ENCODE measurements around the gene ABL1. TPM values are rescaled to one million over a fixed set of nuclear protein-coding genes. Genes with fewer than 3 reads are reported as not detected.

Gene ABL1
- total RNA-seq, 1 donor from 2014 or later = 48.2 TPM

DNA sequence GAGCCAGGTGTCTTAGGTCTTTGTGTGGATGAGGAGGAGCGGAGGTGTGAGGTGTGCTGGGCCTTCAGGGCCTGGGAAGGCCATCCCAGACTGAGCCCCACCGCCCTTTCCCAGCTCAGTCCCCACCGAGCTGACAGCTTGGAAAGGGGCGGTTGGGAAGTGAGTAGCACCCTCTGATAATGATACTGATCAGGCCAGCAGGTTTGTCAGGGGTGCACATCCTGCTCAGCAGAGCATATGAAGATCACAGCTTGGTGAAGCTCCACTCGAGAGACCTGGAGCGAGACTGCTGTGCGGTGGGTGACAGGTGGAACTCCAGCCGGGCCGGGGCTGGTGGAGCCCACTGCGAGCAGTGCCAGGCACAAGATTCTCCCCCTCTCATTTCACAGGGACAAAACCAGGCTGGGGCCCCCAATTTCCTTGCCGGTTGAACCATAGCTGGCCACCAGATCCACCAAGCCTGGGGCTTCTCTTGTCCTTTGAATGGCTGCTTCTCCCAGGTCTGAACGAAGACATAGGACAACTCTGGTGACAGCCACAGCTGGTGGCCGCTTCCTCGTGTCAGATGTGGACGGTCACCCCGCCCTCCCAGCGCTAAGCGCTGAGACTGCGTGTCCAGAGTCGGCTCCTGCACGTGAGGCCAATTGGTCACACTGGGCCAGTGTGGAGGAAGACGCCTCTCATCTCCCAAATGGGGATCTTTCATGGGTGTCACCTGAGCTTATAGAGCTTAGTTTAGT is 53.3 kb downstream of the ABL1 start:
- no peak for DNase-seq (ENCODE audit: low spot score)

DNA sequence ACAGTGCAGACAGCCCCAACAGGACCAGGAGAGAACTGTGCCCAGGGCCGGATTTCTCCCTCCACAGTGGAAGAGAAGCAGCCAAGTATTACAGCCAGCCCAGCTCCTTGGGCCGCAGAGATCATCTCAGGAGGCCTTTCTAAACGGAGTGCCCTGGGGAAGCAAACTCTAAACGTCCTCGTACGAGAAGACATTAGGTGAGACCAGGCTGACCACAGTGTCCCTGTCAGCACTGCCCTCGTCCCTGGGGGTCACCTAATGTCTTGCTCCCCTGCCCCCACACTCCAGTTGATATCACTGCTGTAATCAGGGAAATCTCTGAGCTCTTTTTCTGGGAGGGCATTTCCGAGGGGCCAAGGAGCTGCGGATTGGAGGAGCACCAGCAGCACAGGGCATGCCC is 55.1 kb downstream of the ABL1 start:
- no peak for DNase-seq (ENCODE audit: low spot score)

DNA sequence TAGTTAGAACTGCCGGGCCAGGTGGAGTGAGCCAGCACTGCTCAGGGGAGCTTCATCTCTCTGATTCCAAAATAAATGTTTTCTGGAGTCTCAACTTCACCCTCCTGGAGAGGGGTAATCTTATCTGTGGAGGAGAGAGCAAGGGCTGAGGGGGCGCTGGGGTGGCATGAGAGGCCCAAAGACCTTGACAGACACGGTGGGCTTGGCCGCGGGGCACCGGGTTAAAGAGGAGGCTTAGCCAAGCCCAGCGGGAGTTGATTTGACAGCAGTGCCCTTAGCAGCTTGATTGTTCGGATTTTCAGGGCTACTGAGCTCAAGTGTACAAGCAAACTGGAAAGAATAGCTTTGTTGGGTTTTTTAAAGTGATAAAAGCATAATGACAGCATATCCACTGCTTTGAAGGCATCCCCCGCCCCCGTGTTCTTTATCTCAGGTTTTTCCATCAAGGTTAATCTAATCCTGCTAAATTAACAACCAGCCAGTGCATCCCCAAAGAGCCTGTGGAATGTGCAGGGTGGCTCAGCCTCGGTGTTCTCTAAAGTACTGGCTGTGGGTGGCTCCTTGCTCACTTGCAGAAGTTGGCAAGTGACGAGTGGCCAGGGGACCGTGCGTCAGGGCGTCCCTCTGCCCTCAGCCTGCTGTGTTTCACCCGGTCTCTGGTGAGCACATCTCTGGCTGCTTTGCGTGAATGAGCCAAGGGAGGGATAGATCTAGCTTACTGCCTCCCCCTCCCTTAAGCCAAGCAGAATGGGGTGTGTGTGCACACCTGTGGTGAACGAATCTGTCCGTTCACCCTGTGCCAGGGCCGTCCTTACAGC is 56.0 kb downstream of the ABL1 start:
- no peak for DNase-seq (ENCODE audit: low spot score)

DNA sequence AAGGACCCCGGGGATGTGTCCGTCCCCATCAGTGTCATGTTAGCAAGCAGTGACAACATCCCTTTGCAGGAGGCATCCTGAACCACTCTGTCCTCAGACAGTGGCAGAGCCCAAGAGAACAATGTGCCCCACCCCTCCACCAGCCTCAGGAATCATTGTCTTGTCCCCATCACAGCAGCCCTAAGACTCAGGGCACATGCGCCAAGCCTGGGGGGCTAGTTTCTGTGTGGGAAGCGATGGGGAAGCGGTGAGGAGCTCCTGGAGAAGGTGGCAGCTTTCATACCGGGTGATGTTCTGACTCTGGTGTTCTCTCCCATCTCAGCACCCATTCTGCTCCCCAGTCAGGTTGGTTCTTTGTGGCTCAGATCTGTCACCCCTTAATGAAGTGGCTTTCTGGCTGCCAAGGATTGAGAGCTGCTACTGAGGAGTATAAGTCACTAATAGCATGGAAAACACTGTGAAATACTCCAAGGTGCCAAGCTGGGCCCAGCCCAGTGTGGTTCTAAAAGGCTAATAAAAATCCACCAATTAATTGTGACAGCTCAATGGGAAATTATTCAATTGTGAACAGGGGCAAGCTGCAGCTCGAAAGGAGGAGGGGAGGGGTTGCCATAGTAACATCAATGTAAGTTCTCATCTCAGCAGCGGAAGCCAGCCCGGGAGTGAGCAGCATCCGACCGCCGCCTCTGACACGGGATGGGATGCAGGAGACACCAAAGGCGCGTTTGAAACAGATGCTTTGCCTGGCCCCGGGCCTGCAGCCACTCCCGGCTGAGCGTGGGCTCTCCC is 56.8 kb downstream of the ABL1 start:
- no peak for DNase-seq (ENCODE audit: low spot score)

DNA sequence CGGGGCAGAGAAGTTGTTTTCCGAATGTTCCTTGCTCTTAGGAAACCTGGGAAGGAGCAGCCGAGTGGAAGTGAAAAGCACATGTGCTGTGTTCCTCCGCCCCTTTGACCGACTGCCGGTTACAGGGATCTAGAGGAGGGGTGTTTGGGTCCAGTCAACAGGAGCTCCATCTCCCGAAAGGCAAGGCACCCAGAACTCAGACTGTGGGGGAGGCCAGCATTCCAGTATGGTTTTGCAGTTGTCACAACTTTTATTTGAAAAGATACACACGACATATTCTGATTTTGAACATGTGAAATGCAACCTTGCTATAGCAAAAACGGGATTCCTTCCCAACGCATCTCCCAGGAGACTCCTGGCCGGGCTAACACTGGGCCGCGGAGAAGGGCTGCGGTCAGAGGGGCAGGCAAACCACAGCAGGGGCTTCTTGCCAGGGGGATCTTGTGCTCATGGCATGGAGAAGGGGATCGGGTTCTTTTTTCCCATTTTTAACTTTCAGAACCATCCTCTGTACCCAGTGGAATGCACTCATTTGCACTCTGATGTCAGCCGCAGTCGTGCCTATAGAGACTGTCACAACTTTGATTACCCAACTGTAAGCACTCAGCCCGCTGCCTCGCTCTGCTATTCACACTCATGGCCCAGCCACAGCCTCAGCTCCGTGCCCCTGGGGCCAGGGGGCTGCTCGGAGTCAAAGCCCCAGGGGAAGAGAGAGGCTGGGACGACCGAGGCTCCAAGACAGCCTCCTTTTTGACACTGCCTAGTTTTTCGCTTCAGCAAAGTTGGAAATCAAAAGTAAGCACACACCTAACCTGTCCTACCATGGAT is 57.6 kb downstream of the ABL1 start:
- DNase-seq (ENCODE audit: low spot score) = no peak

DNA sequence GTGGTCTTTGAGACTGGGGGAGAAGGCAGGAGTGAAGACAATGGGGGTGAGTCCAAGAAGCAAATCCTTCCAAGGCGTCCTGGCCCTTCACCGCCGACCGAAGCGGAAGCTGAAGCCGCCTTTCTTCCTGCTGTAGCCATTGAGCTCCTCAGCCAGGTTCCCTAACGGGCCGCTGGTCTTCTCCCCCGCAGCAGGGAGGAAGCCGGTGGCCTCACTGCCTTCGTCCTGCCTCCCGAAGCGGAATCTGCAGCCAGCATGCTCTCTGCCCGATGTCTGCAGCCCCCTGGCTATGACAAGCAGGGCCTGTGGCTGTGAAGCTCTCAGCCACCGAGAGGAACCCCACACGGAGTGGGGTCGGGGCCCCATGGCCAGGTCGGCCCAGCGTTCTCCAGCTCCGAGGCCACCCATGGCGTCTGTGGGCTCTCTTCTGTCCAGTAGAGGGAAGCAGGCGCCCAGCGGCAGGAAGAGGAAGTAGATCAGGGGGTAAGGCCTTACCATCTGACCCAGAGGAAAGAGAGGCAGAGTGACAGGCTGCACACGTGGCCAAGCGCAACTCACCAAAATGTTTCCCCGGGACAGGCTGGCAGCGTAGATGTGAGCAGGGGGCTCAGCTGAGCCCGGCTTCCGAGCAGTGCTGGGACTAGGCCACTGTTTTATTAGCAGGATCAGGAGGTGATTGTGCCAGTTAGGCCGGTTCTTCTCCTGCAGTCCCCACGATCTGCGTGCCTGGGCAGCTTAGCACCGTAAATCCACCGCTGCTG is 58.5 kb downstream of the ABL1 start:
- DNase-seq (ENCODE audit: low spot score) = peak; percentile 63

DNA sequence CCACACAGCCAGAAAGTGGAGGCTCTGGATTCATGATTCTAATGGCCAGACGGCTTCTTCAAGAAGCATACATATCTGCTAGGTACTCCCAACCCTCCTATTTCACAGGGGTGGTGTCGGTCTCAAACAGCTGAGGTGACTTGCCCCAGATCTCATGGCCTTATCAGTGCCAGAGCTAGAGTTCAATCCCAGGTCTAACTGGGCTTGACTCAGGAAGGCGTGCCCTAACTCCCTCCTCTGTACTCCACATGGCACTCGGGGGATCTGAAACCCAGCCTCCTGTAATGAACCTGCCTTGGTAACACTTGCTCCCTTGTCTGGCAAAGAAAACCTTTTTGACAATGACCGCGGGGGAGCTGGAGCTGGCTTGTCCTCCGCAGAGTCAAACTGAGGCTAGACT is 59.5 kb downstream of the ABL1 start:
- DNase-seq (ENCODE audit: low spot score) = no peak

DNA sequence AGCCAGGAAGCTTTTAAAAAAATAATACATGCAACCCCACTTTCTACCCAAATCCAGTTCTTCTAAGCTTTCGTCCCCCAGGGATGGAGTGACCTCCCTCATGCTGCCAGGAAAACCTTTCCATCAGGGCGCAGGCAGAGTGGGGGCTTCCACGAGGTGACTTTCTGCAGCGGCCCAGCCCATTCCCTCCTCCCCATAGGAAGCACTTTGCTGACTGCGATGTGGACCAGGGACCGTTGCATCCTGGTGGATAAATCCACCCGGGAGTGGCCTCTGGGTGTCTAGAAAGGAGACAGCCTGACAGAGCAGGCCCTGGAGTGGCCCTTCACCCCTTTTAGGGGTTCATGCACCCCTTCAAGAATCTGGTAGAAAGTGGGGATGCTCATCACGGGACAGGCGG is 60.0 kb downstream of the ABL1 start:
- no peak for DNase-seq (ENCODE audit: low spot score)

DNA sequence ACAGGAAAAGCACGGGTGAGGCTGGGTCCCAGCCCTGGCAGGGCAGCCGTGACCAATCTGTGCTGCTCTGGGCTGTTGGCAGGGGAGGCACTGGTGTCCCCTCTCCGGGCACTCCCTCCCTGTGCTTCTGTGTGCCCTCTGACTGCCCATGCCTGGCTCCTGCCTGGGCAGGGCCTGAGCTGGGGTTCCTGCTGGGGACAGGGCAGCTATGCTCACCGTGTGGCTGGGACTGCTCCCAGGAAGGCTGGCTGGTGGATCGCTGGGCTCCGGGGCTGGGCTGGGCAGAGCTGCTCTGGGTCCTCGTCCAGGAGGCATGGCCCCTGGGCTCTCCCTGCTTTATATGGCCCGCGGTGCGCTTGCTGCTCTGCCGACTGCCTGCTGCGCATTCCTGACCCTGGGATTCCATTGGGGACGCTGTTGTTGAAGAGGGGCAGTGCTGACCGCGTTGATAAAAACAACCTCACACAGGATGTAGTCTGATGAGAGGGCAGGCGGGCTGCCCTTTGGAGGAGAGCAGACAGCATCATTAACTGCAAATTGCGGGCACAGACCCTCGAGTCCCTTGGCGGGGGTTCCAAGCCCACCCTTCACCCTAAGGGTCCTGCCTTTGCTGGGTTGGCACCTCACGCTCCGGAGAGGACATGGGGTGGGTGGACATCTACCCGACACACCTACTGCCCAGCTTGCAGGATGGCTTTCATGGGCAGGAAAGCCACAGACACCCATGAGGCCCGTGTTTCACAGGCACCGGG is 60.6 kb downstream of the ABL1 start:
- no peak for DNase-seq (ENCODE audit: low spot score)

DNA sequence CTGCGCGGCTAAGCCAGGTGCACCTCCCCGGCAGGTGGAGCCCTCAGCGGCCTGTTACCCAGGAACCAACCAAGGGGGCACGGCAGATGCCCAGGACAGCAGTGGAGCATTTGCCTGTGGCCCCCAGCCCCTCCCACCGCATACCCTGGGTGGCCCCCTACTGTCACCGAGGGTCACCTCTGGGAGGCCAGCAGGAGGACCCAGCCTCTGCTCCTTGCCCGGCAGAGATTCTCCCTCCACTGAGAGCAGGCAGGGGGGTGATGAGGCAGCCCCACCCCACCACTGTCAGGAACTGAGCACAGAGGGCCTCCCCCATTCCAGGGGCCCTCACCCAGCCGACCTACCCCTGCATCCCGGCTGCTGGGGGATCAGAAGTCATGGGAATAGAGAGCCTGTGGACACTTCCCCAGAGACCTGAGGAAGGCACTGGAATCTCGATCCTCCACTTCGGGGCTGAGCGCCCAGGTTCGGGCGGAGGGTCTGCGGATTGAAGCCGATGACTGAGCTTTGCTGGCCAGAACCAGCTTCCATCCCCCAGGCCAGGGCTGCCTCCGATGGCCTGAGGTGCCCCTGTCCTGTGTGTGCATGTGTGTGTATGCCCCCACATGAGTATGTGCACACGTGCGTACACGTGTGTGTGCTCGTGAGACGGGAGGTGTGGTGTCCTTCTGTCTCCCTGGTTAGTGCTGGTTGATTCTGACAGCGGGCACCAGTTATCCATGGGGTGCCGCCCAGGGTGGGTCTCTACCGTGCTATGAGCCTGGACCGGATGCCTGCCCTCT is 61.4 kb downstream of the ABL1 start, which contains the start of gene QRFP:
Gene QRFP (minus strand): TSS at position 580 of the 782 bp plus-strand sequence. CDS start 2,974 bp downstream, outside the sequence.
- DNase-seq (ENCODE audit: low spot score) = no peak

DNA sequence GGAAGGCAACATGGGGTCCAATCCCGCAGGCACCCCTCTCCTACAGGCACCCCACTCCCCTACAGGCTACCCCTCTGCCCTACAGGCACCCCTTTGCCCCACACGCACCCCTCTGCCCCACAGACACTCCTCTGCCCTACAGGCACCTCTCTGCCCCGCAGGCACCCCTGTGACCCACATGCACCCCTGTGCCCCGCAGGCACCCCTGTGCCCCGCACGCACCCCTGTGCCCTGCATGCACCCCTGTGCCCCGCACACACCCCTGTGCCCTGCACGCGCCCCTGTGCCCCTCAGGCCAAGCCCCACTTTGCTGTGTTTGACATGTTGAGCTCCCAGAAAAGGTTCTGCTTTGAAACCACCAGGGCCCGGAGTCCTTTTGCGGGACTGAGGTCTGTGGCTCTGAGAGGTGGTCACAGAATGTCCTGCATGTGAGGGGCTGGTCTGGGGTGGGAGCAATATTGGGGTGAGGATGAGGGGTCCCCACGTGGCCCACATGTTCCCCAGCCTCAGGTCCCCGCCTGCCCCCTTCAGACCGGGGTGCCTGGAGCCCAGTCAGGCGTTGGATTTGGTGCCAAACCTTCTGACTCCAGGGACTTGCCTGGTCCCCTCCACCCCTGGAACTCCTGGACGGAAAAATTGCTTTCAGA is 62.2 kb downstream of the ABL1 start:
- DNase-seq (ENCODE audit: low spot score) = no peak

DNA sequence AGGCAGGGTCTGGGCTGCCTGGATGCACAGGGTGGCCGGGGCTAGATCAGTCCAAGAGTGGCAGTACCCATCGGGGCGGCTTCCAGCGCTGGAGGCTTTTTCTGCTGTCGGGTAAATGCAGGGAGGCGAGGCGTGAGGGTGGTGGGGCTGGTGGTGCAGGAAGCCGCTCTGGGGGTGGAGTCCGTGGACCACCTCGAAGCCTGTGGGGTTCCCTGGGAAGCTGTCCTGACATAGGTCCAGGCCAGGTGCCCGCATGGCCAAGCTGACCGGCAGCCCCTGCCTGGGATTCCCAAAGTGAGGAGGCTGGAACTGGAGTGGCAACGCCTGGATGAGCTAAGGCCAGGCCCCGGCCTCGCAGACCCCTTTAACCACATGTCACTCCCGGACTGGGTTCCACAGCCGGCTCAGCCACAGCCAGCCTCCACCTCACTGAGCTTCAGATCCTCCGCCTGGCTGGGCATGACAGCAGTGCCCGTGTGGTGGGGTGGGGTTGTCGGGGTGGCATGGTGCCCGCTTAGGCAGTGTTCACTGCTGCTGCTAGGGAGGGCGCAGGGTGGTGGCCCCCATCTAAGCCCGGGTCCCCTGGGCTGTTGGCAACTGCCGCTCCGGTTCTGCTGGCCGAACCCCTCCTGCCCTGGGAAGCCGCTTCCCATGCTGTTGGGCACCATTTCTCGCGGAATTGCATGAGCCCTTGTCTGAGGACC is 62.9 kb downstream of the ABL1 start:
- no peak for DNase-seq (ENCODE audit: low spot score)

DNA sequence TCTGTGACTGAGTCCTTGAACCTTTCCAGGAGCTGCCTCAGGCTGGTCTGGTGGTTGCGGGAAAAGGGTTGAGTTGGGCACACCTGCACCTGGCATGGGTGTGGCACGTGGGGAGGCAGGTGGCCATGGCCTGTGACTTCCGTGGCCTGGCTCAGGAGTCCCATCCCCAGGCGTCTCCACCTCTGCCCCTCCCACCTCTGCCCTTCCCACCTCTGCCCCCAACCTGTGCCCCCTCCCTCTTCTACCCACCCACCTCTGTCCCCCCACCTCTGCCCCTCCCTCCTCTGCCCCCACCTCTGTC is 63.4 kb downstream of the ABL1 start:
- DNase-seq (ENCODE audit: low spot score) = no peak

DNA sequence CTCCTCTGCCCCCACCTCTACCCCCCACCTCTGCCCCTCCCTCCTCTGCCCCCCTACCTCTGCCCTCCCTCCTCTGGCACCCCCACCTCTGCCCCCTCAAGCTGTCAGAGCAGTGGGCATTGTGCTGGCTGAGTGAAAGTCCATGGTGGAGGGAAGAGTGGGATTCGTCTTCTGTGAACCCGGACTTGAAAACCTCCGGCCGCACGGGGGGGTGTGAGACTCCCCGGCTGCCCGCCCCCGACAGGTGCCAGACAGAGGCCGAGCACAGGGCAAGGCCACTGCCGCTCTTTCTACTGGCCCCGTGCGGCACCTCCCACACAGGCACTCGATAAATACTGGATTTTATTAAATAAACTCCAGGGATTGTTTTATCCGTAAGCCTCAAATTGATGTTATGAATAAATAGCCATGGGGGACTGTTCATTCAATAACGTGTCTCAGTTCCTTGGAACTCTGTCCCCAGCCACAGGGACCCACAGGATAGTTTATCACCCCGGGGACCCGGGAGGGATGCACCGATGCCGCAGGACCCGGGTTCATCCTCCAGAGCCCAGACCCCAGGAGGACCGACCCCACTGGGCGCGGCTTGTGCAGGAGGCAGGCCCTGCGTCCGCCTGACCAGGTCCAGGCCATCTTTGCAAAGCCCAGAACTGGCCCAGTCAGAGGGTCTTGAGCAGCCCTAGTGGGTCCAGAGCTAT is 64.1 kb downstream of the ABL1 start:
- DNase-seq (ENCODE audit: low spot score) = no peak

DNA sequence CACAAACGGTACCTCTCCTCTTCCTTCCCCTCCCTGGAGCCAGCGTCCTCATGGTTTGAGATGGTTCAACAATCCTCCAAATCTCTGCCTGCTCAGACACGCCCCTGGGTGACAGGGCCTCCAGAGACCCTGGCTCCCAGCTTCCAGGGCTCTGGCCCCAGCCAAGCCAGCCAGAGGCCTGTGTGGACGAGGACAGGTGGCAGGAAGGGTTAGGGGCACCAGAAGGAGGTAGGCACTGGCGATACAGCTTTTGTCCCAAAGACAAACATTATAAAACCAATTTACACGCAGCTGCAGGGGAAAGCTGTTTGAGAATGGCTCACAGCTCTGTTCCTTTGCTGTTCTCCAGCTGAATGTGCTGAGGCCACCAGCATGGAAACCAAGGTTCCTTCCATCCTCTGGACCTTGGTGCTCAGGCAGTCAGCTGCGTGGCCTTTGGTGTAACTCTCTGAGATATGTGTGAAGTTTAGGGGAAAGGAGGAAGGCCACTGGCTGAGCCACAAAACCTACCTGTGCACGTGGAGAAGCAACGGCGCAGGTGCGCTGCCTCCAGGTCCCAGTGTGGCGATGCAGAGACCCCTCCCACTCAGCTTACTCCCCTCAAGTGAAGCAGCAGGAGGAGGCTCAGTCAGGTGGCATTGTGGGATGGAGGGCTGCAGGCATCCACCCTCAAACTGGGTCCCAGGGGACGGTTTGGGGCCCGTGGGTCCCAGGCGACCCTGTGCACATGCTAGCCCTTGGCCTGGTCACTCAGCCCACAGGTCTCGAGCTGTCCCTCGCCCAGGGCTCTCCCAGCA is 65.8 kb downstream of the ABL1 start:
- no peak for DNase-seq (ENCODE audit: low spot score)

DNA sequence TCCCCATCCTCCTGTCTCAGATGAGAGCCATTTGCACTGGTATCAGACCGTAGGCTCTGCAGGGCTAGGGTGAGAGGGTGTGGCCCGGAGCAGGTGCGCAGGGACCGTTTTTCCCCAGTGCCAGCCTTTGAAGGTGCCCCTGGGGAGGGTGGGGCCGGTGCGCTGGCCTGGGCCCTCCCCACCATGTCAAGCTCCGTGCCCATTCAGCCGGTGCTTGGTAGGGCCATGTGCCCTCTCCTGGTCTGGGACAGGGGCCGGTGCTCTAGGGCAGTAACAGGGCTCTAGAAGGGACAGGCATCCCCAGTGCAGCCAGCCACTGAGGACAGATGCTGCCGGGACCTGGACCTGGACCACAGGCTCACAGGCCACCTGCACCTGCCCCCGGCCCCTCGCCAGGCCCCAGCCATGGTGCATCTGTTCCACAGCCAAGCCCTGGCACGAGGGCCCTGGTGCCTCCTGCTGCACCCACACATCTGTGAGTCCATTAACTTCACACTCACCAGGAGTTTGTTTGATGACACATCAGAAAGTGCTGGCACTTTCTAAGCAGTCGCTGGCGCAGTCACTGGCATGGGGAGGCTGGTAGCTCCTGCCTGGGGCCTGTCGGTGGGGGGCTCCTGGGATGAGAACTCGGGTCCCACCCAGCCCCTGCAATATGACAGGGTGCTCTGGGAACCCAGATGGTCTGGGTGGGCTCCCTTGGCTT is 66.6 kb downstream of the ABL1 start:
- DNase-seq (ENCODE audit: low spot score) = no peak

All from umbilical cord (tissue), 2 donors.